GM12865 (cell line): ENCODE results near the gene ITLN2.
"Not testable (repeated sequence)": the region's sequence is repeated elsewhere in the genome, so short reads cannot be mapped to it uniquely, and the experiment has no call there.

Experiments used
- DNase-seq: peaks from one replicate; pipeline ENCODE4 v3.0.0; 2010; ENCODE audit warnings: low read depth
- H3K4me3 ChIP-seq: 2 replicates; pipeline ENCODE4 v1.5.1; 2011; ENCODE audit warnings: mild to moderate bottlenecking, low read depth, low read length, control low read depth
- CTCF ChIP-seq: IDR thresholded peaks from 2 replicates; pipeline ENCODE4 v1.5.1; 2011; ENCODE audit warnings: low read length, control low read depth, low read depth, inconsistent platforms; ENCODE audit not compliant: insufficient read depth; ENCODE audit errors: missing control alignments

The ITLN2 gene

GRCh38 chr1:160901768-160902167 is 52.8 kb downstream of the ITLN2 start:
- H3K4me3 ChIP-seq: no peak overlapping the region
- DNase-seq: no peak
- TF ChIP-seq CTCF: no peak

- DNase-seq, H3K4me3 ChIP-seq: not testable (repeated sequence)
These were observed 53.9 kb downstream of the ITLN2 start for GRCh38 chr1:160900683-160901082.
